Measurements from ENCODE around the gene CTXND1. TPM values are rescaled to one million over a fixed set of nuclear protein-coding genes. Genes with fewer than 3 reads are reported as not detected.

CTXND1 gene
- total RNA-seq, 1 experiment from 2014 or later, result 0.04 TPM

DNA sequence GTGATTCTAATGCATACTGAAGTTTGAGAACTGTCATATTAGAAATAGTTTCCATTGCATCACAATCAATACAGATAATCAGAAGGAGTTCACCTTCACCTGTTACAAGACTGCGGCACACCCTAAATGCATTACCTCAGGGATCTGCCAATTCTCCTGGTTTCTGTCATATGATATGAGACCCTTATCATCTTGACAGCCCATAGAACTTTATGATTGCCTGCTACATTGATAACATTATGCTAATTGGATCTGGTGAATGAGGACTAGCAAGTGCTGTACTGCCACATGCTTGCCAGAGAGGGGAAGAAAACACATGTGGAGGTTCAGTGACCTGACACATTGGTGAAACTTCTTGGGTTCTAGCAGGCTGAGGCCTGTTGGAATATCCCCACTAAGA is 57.8 kb downstream of the CTXND1 start (continued):
- TF ChIP-seq, protein P1, sequence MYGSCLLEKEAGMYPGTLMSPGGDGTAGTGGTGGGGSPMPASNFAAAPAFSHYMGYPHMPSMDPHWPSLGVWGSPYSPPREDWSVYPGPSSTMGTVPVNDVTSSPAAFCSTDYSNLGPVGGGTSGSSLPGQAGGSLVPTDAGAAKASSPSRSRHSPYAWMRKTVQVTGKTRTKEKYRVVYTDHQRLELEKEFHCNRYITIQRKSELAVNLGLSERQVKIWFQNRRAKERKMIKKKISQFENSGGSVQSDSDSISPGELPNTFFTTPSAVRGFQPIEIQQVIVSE (CRISPR knock-in tag; IDR thresholded peaks at IDR 0.05; ENCODE audit: borderline replicate concordance), result no peak

DNA sequence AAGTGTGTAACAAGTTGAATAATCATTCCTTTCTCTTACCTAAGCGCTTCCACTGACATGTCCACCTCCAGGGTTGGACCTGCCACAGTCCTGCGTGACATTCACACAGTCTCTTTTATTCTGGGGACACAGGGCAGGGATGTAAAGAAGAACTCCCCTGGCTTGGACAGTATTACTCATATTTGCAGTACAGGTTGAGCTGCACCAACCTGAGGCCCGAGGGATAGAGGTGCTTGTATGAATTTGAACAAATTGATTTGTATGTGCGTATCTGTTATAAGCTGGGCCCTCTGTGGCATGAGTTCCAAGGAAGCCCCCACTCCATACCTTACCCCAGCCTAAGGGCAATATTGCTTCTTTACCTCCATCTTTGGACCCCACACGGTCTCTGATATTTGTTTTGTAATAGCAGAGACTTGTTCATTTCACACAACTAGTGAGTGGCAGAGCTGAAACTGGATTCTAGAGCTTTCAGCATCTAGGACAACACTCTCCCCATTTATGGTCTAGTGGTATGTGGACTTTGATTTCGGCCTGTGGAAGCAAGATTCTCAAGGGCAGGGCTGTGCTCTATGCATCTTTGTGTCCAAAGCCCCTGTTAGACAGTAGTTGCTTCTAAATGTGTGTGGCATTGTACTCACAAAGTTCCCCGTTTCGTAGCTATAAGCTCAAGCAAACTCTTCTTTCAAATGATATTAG is 60.0 kb downstream of the CTXND1 start:
- no peak overlapping the region for H3K27ac Mint-ChIP-seq
- H3K36me3 Mint-ChIP-seq, result no peaks in the 10 kb centered on the region; the same call in 1 of the 2 replicates
- H3K4me1 Mint-ChIP-seq, result no peaks in the 10 kb centered on the region

DNA sequence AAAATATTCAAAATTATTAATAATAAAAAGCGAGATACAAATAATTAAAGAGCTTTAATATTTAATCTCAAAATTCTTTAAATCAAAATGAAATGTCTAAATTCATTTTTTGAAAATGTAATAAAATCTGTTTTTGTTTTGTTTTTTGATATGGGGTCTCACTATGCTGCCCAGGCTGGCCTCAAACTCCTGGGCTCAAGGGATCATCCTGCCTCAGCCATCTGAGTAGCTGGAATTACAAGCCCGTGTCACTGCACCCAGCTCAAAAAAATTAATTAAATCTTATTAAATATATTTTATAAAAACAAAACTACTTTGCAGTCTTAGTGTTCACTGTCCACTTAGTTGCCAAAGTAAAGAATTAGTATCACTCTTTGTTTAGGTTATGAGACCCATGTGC is 60.8 kb downstream of the CTXND1 start:
- Mint-ChIP-seq H3K9me3 (0 out of 2 replicates have a peak, but pooled peaks cover 4% of the 10 kb centered on the region), H3K27ac (no peak overlapping the region), H3K27me3 (ENCODE audit: low read depth) (no peaks in the 10 kb centered on the region; the same call in 1 of the 2 replicates), H3K36me3 (peaks cover 5% of the 10 kb centered on the region), H3K4me1 (no peaks in the 10 kb centered on the region), H3K4me3 (no peak overlapping the region)
- ChIA-PET POLR2A (no interaction called here), CTCF (no interaction called here)
- DNase-seq (ENCODE audit: low spot score), result no peak
- no peak for ATAC-seq
- TF ChIP-seq, protein P2, sequence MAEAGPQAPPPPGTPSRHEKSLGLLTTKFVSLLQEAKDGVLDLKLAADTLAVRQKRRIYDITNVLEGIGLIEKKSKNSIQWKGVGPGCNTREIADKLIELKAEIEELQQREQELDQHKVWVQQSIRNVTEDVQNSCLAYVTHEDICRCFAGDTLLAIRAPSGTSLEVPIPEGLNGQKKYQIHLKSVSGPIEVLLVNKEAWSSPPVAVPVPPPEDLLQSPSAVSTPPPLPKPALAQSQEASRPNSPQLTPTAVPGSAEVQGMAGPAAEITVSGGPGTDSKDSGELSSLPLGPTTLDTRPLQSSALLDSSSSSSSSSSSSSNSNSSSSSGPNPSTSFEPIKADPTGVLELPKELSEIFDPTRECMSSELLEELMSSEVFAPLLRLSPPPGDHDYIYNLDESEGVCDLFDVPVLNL (CRISPR knock-in tag; IDR thresholded peaks at IDR 0.05; ENCODE audit: borderline replicate concordance, low read depth), result no peak
- TF ChIP-seq TCF7 (CRISPR knock-in tag; IDR thresholded peaks at IDR 0.05; ENCODE audit: low read depth) (no peak), NFE2L1 (CRISPR knock-in tag; IDR thresholded peaks at IDR 0.05) (no peak), ZNF138 (CRISPR knock-in tag; conservative IDR thresholded peaks at IDR 0.05) (no peak), OVOL2 (CRISPR knock-in tag; IDR thresholded peaks at IDR 0.05; ENCODE audit: borderline replicate concordance) (no peak), HMGA2 (CRISPR knock-in tag; IDR thresholded peaks at IDR 0.05) (no peak), SMAD4 (CRISPR knock-in tag; IDR thresholded peaks at IDR 0.05) (no peak), TEAD4 (CRISPR knock-in tag; IDR thresholded peaks at IDR 0.05) (no peak), ZNF263 (CRISPR knock-in tag; IDR thresholded peaks at IDR 0.05; ENCODE audit: low read depth) (no peak), ZNF396 (CRISPR knock-in tag; IDR thresholded peaks at IDR 0.05; ENCODE audit: borderline replicate concordance) (no peak)
- TF ChIP-seq, protein P3, sequence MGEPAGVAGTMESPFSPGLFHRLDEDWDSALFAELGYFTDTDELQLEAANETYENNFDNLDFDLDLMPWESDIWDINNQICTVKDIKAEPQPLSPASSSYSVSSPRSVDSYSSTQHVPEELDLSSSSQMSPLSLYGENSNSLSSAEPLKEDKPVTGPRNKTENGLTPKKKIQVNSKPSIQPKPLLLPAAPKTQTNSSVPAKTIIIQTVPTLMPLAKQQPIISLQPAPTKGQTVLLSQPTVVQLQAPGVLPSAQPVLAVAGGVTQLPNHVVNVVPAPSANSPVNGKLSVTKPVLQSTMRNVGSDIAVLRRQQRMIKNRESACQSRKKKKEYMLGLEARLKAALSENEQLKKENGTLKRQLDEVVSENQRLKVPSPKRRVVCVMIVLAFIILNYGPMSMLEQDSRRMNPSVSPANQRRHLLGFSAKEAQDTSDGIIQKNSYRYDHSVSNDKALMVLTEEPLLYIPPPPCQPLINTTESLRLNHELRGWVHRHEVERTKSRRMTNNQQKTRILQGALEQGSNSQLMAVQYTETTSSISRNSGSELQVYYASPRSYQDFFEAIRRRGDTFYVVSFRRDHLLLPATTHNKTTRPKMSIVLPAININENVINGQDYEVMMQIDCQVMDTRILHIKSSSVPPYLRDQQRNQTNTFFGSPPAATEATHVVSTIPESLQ (CRISPR knock-in tag; IDR thresholded peaks at IDR 0.05), result no peak
- TF ChIP-seq, protein P4, sequence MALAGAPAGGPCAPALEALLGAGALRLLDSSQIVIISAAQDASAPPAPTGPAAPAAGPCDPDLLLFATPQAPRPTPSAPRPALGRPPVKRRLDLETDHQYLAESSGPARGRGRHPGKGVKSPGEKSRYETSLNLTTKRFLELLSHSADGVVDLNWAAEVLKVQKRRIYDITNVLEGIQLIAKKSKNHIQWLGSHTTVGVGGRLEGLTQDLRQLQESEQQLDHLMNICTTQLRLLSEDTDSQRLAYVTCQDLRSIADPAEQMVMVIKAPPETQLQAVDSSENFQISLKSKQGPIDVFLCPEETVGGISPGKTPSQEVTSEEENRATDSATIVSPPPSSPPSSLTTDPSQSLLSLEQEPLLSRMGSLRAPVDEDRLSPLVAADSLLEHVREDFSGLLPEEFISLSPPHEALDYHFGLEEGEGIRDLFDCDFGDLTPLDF (CRISPR knock-in tag; IDR thresholded peaks at IDR 0.05), result no peak
- TF ChIP-seq, protein P5, sequence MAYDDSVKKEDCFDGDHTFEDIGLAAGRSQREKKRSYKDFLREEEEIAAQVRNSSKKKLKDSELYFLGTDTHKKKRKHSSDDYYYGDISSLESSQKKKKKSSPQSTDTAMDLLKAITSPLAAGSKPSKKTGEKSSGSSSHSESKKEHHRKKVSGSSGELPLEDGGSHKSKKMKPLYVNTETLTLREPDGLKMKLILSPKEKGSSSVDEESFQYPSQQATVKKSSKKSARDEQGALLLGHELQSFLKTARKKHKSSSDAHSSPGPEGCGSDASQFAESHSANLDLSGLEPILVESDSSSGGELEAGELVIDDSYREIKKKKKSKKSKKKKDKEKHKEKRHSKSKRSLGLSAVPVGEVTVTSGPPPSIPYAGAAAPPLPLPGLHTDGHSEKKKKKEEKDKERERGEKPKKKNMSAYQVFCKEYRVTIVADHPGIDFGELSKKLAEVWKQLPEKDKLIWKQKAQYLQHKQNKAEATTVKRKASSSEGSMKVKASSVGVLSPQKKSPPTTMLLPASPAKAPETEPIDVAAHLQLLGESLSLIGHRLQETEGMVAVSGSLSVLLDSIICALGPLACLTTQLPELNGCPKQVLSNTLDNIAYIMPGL (CRISPR knock-in tag; IDR thresholded peaks at IDR 0.05), result no peak

More for the DNA sequence above, 60.0 kb downstream of the CTXND1 start:
- DNase-seq (ENCODE audit: low spot score), result no peak
- POLR2A ChIA-PET, result no interaction called here
- TF ChIP-seq, protein P6, sequence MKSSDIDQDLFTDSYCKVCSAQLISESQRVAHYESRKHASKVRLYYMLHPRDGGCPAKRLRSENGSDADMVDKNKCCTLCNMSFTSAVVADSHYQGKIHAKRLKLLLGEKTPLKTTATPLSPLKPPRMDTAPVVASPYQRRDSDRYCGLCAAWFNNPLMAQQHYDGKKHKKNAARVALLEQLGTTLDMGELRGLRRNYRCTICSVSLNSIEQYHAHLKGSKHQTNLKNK (CRISPR knock-in tag; IDR thresholded peaks at IDR 0.05), result no peak
- TF ChIP-seq RORB (CRISPR knock-in tag; IDR thresholded peaks at IDR 0.05), result no peak
- no peak for TF ChIP-seq PRRX2 (CRISPR knock-in tag; IDR thresholded peaks at IDR 0.05)
- TF ChIP-seq, protein P7, sequence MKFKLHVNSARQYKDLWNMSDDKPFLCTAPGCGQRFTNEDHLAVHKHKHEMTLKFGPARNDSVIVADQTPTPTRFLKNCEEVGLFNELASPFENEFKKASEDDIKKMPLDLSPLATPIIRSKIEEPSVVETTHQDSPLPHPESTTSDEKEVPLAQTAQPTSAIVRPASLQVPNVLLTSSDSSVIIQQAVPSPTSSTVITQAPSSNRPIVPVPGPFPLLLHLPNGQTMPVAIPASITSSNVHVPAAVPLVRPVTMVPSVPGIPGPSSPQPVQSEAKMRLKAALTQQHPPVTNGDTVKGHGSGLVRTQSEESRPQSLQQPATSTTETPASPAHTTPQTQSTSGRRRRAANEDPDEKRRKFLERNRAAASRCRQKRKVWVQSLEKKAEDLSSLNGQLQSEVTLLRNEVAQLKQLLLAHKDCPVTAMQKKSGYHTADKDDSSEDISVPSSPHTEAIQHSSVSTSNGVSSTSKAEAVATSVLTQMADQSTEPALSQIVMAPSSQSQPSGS (CRISPR knock-in tag; IDR thresholded peaks at IDR 0.05; ENCODE audit: borderline replicate concordance, low read depth), result no peak
- TF ChIP-seq, protein P2 (CRISPR knock-in tag; IDR thresholded peaks at IDR 0.05; ENCODE audit: borderline replicate concordance, low read depth), result no peak
- ATAC-seq, result no peak
- H3K27me3 Mint-ChIP-seq (ENCODE audit: low read depth), result no peaks in the 10 kb centered on the region; the same call in none of the 2 replicates
- H3K9me3 Mint-ChIP-seq, result 0 out of 2 replicates have a peak, but pooled peaks cover 4% of the 10 kb centered on the region
- CTCF ChIA-PET, result interaction anchor here (0.7 kb wide), 1 partner anchor 60 kb away, joined by 3 read pairs; no protein-coding TSS in a partner anchor
- H3K4me3 Mint-ChIP-seq, result no peak overlapping the region

All from WTC11 (cell line).